HFFc6 (cell line): ENCODE results near the gene REC8. TPM values are rescaled to one million over a fixed set of nuclear protein-coding genes. Genes with fewer than 3 reads are reported as not detected.
"Not testable (repeated sequence)": the region's sequence is repeated elsewhere in the genome, so short reads cannot be mapped to it uniquely, and the experiment has no call there.

Source experiments
- DNase-seq: peaks from one replicate; pipeline ENCODE4 v3.0.0-alpha.2; 2018
- H3K27ac Mint-ChIP-seq: 2 replicates; pipeline ENCODE4 v1.8.0; 2020; ENCODE audit warnings: mild to moderate bottlenecking, mixed read lengths
- H3K27me3 Mint-ChIP-seq: 2 replicates; pipeline ENCODE4 v1.8.0; 2021; ENCODE audit warnings: mild to moderate bottlenecking, moderate library complexity, mixed read lengths; ENCODE audit not compliant: insufficient read depth
- H3K36me3 Mint-ChIP-seq: 2 replicates; pipeline ENCODE4 v1.8.0; 2021; ENCODE audit warnings: low read depth, mixed read lengths
- H3K4me1 Mint-ChIP-seq: 2 replicates; pipeline ENCODE4 v1.8.0; 2020; ENCODE audit warnings: low read depth, mixed read lengths
- H3K4me3 Mint-ChIP-seq: 2 replicates; pipeline ENCODE4 v1.8.0; 2020; ENCODE audit warnings: mild to moderate bottlenecking, moderate library complexity, mixed read lengths
- H3K9me3 Mint-ChIP-seq: 2 replicates; pipeline ENCODE4 v1.8.0; 2020; ENCODE audit warnings: mild to moderate bottlenecking, mixed read lengths
- CTCF ChIP-seq: fragments of 200-600 bp; sonication (generic); IDR thresholded peaks from 2 replicates; pipeline ENCODE4 v1.5.0; 2021; ENCODE audit warnings: antibody characterized with exemption, mild to moderate bottlenecking
- total RNA-seq, 6 experiments: library from RNA; stranded (reverse); fragmentation: NEBNext Ultra II Directional; extraction: Animal tissue kit (Norgen Biotek cat#: 25700); gene quantifications; 2 replicates in 1 of 6; 3 replicates in 5 of 6; pipeline ENCODE4 v1.2.3, GENCODE V29; 2021

REC8 gene
- total RNA-seq, 6 experiments from 2014 or later, result 2.9 to 3.9 (median 3.2) TPM

GRCh38 chr14:24198814-24199524 is 27.1 kb downstream of the REC8 start:
- no peak overlapping the region; the same call in 1 of the 2 replicates for H3K4me3 Mint-ChIP-seq
- H3K9me3 Mint-ChIP-seq, result peaks cover 10% of the 10 kb centered on the region
- peaks cover 36% of the 10 kb centered on the region for H3K4me1 Mint-ChIP-seq
- peaks cover 50% of the 10 kb centered on the region for H3K36me3 Mint-ChIP-seq
- DNase-seq, result no peak
- TF ChIP-seq CTCF, result no peak
- no peaks in the 10 kb centered on the region; the same call in none of the 2 replicates for H3K27me3 Mint-ChIP-seq
- peak overlapping the region; percentile 35 for H3K27ac Mint-ChIP-seq

GRCh38 chr14:24202538-24202937 is 30.7 kb downstream of the REC8 start:
- not testable (repeated sequence) for H3K4me3 Mint-ChIP-seq

GRCh38 chr14:24203249-24203886 is 31.5 kb downstream of the REC8 start:
- H3K36me3 Mint-ChIP-seq, result peaks cover 71% of the 10 kb centered on the region
- peaks cover 10% of the 10 kb centered on the region for H3K9me3 Mint-ChIP-seq
- DNase-seq, H3K27ac Mint-ChIP-seq, H3K4me3 Mint-ChIP-seq, H3K27me3 Mint-ChIP-seq: not testable (repeated sequence)
- peaks cover 11% of the 10 kb centered on the region for H3K4me1 Mint-ChIP-seq

More at GRCh38 chr14:24202538-24202937, 30.7 kb downstream of the REC8 start:
- DNase-seq, H3K27ac Mint-ChIP-seq, H3K27me3 Mint-ChIP-seq: not testable (repeated sequence)
- Mint-ChIP-seq H3K9me3 (peaks cover 10% of the 10 kb centered on the region), H3K4me1 (peaks cover 13% of the 10 kb centered on the region), H3K36me3 (peaks cover 63% of the 10 kb centered on the region)

GRCh38 chr14:24204163-24205146 is 32.6 kb downstream of the REC8 start:
- no peak overlapping the region for H3K27ac Mint-ChIP-seq
- no peak for DNase-seq
- TF ChIP-seq CTCF, result no peak
- H3K4me3 Mint-ChIP-seq, result no peak overlapping the region
- peaks cover 62% of the 10 kb centered on the region for H3K36me3 Mint-ChIP-seq
- H3K4me1 Mint-ChIP-seq, result peaks cover under 1% of the 10 kb centered on the region; the same call in 1 of the 2 replicates
- peaks cover 10% of the 10 kb centered on the region for H3K9me3 Mint-ChIP-seq
- H3K27me3 Mint-ChIP-seq, result no peaks in the 10 kb centered on the region; the same call in 1 of the 2 replicates

GRCh38 chr14:24206260-24207103 is 34.6 kb downstream of the REC8 start:
- TF ChIP-seq CTCF, result no peak
- DNase-seq, result no peak
- Mint-ChIP-seq H3K36me3 (peaks cover 61% of the 10 kb centered on the region), H3K9me3 (peaks cover 7% of the 10 kb centered on the region), H3K27me3 (no peaks in the 10 kb centered on the region; the same call in 1 of the 2 replicates), H3K27ac (no peak overlapping the region), H3K4me1 (peaks cover 3% of the 10 kb centered on the region), H3K4me3 (no peak overlapping the region)
